Stimulated activated CD8-positive, alpha-beta memory T cell treated with anti-CD3 and anti-CD28 coated beads, Interleukin-7, amount 100 ng/mL, for 24 hours (primary cell): ENCODE results near the gene PRPF40A.
"Not testable (repeated sequence)": the region's sequence is repeated elsewhere in the genome, so short reads cannot be mapped to it uniquely, and the experiment has no call there.

Experiments used
- DNase-seq: peaks from one replicate; pipeline ENCODE4 v3.0.0-alpha.2; 2020; ENCODE audit warnings: low read depth

Gene PRPF40A

DNA sequence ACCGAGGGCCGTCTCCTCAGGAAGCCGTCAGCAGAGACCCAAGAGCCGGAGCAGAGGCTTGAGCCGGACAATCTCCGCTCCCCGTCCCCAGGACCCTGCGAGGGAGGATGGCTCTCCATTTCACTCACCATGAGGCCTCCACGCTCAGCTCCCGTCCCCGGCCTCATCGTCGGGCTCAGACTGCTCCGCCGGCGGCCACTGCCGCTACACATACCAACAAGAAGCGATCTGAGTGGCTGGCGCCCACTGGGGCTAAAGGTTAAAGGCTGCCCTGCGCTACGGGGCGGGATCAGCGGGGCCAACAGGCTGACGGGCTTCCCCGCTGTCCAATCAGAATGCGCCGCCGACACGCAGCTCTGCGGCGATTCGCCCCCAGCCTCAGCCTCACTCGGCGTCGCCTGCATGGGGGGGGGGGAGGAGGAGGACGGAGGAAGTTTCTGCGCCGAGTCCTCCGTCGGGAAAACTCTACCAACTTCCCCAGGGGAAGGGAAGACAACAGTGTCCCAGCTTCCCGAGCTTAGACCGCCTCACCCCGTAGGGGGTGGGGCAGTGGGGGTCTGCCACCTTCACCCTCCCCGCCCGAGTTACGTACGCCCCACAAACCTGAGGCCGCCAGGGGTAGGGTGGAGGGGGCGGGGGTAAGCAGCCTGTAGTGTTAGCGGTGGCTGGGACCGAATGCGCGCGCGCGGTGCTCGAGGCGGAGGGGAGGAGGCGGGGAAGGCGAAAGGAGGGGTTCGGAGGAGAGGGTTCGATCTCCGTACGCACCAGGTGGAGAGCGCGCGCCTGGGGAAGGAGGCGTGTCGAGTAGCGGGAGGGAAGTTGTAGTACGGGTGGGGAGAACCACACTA, at the start of gene PRPF40A:
TSS of gene PRPF40A (minus strand) at position 234 of the 848 bp plus-strand sequence. CDS start at position 212, 22 bp downstream.
- peak; percentile 99 for DNase-seq

GRCh38 chr2:152766928-152767327, 49.7 kb upstream of the PRPF40A start:
- no peak for DNase-seq

DNA sequence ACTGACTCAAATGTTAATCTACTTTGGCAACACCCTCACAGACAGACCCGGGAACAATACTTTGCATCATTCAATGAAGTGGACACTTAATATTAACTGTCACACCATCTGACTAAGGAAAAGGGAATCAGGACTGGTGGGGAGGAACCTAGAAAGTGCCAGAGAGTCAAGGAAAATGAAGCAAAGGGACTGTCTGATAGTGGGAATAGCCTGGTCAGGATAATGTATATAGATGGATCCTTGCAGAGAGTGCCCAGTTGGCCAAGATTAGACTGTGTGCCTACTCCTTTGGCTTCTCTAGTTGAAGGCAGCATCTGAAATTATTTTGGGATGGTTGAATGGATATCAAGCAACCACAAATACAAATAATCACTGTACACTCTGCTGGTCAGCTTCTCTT, 46.4 kb upstream of the PRPF40A start:
- no peak for DNase-seq

DNA sequence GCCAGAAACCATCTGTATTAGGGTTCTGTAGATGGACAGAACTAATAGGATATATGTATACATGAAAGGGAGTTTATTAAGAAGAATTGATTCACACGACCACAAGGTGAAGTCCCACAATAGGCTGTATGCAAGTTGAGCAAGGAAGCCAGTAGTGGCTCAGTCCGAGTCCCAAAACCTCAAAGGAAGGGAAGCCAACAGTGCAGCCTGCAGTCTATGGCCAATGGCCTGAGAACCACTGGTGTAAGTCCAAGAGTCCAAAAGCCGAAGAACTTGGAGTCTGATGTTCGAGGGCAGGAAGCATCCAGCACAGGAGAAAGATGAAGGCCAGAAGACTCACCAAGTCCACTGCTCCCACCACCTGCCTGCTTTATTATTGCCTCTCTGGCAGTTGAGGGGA, 45.9 kb upstream of the PRPF40A start:
- DNase-seq, result not testable (repeated sequence)

DNA sequence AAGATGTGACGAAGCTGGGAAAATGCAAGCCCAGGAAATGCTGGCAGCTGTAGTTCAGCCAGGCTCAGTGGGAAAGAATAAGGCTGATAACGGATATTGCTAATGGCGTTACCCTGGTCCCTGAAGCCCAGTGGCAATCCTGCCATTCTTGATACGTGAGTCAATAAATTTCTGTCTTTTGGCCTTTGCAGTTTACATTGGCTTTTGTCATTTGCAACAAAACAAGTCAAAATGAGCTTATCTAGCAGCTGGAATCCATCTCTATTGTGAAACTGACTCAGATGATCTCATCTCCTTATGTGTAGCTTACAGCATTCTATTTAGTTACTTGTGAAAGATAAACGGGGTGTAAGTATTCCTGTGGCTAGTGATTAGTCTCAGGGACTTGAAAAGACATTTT, 44.9 kb upstream of the PRPF40A start:
- no peak for DNase-seq

DNA sequence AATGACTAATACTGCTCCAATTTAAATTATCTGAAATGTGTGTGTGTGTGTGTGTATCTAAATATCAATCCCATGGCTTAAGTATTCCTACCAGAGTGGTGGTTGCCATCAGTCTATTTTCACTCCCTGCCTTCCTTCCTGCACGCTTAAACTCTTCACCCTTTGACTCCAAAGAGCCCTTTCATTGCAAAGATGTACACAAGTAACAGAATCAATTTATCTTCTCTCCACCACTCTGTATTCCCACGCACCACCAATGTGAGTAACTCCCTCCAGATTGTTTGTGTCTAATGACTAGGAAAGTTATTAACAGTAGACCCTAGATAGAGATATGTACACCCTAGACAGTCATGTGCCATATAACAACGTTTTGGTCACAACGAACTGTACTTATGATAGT, 44.0 kb upstream of the PRPF40A start:
- DNase-seq, result no peak

GRCh38 chr2:152759290-152760072, 42.2 kb upstream of the PRPF40A start:
- no peak for DNase-seq

GRCh38 chr2:152755029-152755428, 37.8 kb upstream of the PRPF40A start:
- no peak for DNase-seq

DNA sequence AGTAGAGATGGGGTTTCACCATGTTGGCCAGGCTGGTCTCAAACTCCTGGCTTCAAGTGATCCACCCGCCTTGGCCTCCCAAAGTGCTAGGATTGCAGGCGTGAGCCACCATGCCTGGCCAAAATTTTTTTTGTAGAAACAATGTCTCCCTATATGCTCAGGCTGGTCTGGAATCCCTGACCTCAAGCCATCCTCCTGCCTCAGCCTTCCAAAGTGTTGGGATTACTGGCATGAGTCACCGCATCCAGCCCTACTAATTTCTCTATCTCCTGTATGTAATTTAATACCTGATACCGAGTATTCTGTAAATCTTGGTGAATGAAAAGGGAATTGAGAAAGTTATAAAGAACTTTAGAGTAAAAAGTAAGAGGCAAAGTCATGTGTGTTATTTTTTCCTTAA, 30.5 kb upstream of the PRPF40A start:
- DNase-seq, result not testable (repeated sequence)

DNA sequence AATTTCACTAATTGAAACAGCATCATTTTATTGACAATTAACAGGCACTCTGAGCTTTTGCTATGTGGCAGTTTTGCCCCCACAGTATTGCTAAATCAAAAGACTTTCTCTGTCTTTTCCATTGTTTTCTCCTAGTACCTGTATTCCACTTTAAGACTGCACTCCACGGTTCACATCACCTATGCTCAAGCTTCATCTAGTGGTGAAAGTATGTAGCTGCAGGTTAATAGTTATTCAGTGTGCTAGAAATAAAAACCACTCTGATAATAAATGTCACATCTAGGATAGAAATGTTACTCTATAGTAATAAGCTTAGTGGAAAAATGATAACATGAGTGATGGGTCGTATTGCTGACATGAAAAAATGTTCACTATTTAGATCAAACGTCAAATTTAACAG, 25.7 kb upstream of the PRPF40A start:
- DNase-seq, result no peak

- DNase-seq, result no peak
Observed at GRCh38 chr2:152740743-152741328, 23.6 kb upstream of the PRPF40A start.

DNA sequence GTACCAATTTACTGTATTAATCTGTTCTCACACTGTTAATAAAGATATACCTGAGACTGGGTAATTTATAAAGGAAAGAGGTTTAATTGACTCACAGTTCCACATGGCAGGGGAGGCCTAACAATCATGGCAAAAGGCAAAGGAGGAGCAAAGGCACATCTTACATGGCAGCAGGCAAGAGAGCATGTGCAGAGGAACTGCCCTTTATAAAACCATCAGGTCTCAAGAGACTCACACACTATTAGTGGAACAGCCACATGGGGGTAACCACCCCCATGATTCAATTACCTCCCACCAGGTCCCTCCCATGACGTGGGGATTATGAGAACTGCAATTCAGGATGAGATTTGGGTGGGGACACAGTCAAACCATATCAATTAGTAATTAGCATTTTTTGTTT, 22.4 kb upstream of the PRPF40A start:
- DNase-seq, result not testable (repeated sequence)

DNA sequence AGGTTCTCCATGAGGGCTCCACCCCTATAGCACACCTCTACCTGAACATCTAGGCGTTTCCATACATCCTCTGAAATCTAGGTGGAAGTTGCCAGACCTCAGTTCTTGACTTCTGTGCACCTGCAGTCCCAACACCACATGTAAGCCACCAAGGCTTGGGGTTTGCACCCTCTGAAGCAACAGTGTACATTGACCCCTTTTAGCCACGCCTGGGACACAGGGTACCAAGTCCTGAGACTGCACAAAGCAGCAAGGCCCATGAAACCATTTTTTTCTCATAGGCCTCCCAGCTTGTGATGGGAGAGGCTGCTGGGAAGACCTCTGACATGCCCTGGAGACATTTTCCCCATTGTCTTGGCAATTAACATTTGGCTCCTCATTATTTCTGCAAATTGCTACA, 21.2 kb upstream of the PRPF40A start:
- no peak for DNase-seq

GRCh38 chr2:152737509-152737908, 20.2 kb upstream of the PRPF40A start:
- not testable (repeated sequence) for DNase-seq

DNA sequence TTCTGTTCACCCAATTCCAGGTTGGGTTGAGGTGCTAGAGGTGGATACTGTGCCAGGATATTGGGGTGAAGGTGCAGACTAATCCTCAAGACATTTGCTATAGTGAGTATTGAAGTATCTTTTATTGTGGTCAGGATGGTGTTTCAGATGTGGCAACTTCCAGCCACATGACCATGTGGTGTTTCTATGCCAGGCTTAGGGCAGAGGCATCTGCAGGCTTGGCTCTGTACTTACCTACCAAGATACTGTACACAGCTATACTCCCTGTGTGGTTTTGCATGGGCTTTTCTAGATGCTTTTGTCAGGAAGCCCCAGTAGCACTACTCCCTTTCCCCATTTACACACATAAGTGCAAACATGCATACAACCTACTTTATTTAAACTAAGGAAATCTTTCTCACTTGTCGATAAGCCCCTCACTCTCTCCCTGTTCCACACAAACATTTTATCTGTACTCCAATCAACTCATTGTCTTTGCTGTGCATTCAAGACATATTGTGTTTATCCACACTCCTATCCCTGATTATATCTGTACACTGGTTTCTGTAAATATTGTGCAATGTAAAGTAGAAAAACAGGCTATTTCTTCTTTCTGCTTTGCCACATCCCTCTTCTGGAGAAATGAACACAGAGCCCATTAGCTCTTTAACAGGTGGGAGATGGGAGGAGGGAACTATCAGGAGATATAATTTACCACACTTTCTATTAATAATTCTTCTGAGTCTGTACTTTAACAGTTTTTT, 13.5 kb upstream of the PRPF40A start:
- DNase-seq, result no peak

GRCh38 chr2:152729844-152730243, 12.6 kb upstream of the PRPF40A start:
- no peak for DNase-seq

- no peak for DNase-seq
Observed at GRCh38 chr2:152723918-152724317, 6.7 kb upstream of the PRPF40A start.

DNA sequence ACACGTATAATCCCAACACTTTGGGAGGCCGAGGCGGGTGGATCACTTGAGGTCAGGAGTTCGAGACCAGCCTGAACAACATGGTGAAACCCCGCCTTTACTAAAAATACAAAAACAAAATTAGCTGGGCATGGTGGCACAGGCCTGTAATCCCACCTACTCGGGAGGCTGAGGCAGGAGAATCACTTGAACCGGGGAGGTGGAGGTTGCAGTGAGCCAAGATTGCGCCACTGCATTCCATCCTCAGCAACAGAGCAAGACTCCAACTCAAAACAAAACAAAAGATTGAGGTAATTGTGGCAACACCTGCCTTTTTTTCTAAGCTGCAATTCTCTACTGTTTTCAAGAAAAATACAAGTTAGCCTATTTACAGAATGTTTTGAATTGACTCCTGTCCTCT, 5.4 kb upstream of the PRPF40A start:
- not testable (repeated sequence) for DNase-seq

GRCh38 chr2:152720794-152721193, 3.5 kb upstream of the PRPF40A start:
- DNase-seq, result no peak

GRCh38 chr2:152718909-152719645, 1.8 kb upstream of the PRPF40A start:
- no peak for DNase-seq
